G401 (cell line): ENCODE data around the gene PCCA. TPM values are rescaled to one million over a fixed set of nuclear protein-coding genes. Genes with fewer than 3 reads are reported as not detected.
"Not testable (repeated sequence)": the region's sequence is repeated elsewhere in the genome, so short reads cannot be mapped to it uniquely, and the experiment has no call there.

Source experiments
- DNase-seq: peaks from one replicate; pipeline ENCODE4 v3.0.0-alpha.2; 2015; ENCODE audit warnings: low spot score
- in situ Hi-C: cut with HindIII; loops from 2 replicates; pipeline ENCODE4 v1.10.0; 2016; ENCODE audit warnings: low sequenced_read_pairs, mixed read lengths
- total RNA-seq: library from RNA; depleted of rRNA; stranded (reverse); fragments of >200 nt; shearing (Covaris generic); gene quantifications from 2 replicates; pipeline ENCODE4 v1.2.3, GENCODE V29; 2014

PCCA gene
- total RNA-seq, 1 experiment from 2014 or later = 22.1 TPM

- in situ Hi-C loops = no loop called here
- no peak for DNase-seq
Observed at GRCh38 chr13:100095498-100095897, 6.6 kb downstream of the PCCA start.

- in situ Hi-C loops = no loop called here
- DNase-seq = no peak
Observed at GRCh38 chr13:100096526-100096925, 7.6 kb downstream of the PCCA start.

- in situ Hi-C loops = no loop called here
- no peak for DNase-seq
Observed at GRCh38 chr13:100097821-100098220, 8.9 kb downstream of the PCCA start.

GRCh38 chr13:100098445-100099116, 9.7 kb downstream of the PCCA start:
- DNase-seq = no peak
- in situ Hi-C loops = no loop called here

- in situ Hi-C loops, DNase-seq: not testable (repeated sequence)
Observed at GRCh38 chr13:100099117-100099445, 10.2 kb downstream of the PCCA start.

GRCh38 chr13:100100115-100100879, 11.4 kb downstream of the PCCA start:
- in situ Hi-C loops = no loop called here
- peak; percentile 33 for DNase-seq

GRCh38 chr13:100102042-100102441, 13.1 kb downstream of the PCCA start:
- no peak for DNase-seq
- in situ Hi-C loops = no loop called here

- DNase-seq = no peak
- in situ Hi-C loops = no loop called here
Observed at GRCh38 chr13:100106005-100106404, 17.1 kb downstream of the PCCA start.

GRCh38 chr13:100106705-100107104, 17.8 kb downstream of the PCCA start:
- in situ Hi-C loops = no loop called here
- DNase-seq = no peak

GRCh38 chr13:100108913-100109507, 20.1 kb downstream of the PCCA start:
- in situ Hi-C loops = no loop called here

GRCh38 chr13:100110269-100110668, 21.4 kb downstream of the PCCA start:
- no peak for DNase-seq
- in situ Hi-C loops = no loop called here

More at GRCh38 chr13:100108913-100109507, 20.1 kb downstream of the PCCA start:
- no peak for DNase-seq

- DNase-seq = no peak
- in situ Hi-C loops = no loop called here
Observed at GRCh38 chr13:100112186-100112838, 23.4 kb downstream of the PCCA start.

- in situ Hi-C loops = no loop called here
- DNase-seq = no peak
Observed at GRCh38 chr13:100115693-100116254, 26.9 kb downstream of the PCCA start.

GRCh38 chr13:100124265-100124664, 35.4 kb downstream of the PCCA start:
- in situ Hi-C loops = no loop called here
- DNase-seq = no peak

- in situ Hi-C loops = no loop called here
- DNase-seq = no peak
Observed at GRCh38 chr13:100125946-100126345, 37.1 kb downstream of the PCCA start.

- no peak for DNase-seq
- in situ Hi-C loops = no loop called here
Observed at GRCh38 chr13:100128373-100128772, 39.5 kb downstream of the PCCA start.

GRCh38 chr13:100128838-100129237, 39.9 kb downstream of the PCCA start:
- no peak for DNase-seq
- in situ Hi-C loops = no loop called here

- peak; percentile 32 for DNase-seq
- in situ Hi-C loops = no loop called here
Observed at GRCh38 chr13:100129605-100130004, 40.7 kb downstream of the PCCA start.

GRCh38 chr13:100130092-100130491, 41.2 kb downstream of the PCCA start:
- peak; percentile 68 for DNase-seq
- in situ Hi-C loops = no loop called here
